Fibroblast of lung (primary cell): Measurements from ENCODE around the gene PAFAH1B1. TPM values are rescaled to one million over a fixed set of nuclear protein-coding genes. Genes with fewer than 3 reads are reported as not detected.

ENCODE experiments used
- DNase-seq, 2 donors: peaks; one replicate each; pipeline versions ENCODE4 v3.0.0 to v3.0.0-alpha.2; 2010; ENCODE audit warnings: low read depth in 2 of 2
- H2AFZ ChIP-seq: 2 replicates; pipeline ENCODE4 v1.5.1; 2012; ENCODE audit warnings: low read length, control low read depth, inconsistent platforms
- H3K27ac ChIP-seq: 2 replicates; pipeline ENCODE4 v1.5.1; 2011; ENCODE audit warnings: low read length, control low read depth; ENCODE audit not compliant: insufficient read depth
- H3K27me3 ChIP-seq: 2 replicates; pipeline ENCODE4 v1.5.1; 2011; ENCODE audit warnings: mild to moderate bottlenecking, low read length; ENCODE audit not compliant: control insufficient read depth, insufficient read depth
- H3K36me3 ChIP-seq: 2 replicates; pipeline ENCODE4 v1.5.1; 2011; ENCODE audit warnings: low read length; ENCODE audit not compliant: control insufficient read depth, insufficient read depth
- H3K4me1 ChIP-seq: 2 replicates; pipeline ENCODE4 v1.5.1; 2011; ENCODE audit warnings: low read length; ENCODE audit not compliant: control insufficient read depth, insufficient read depth; ENCODE audit errors: extremely low read depth
- H3K4me2 ChIP-seq: 2 replicates; pipeline ENCODE4 v1.5.1; 2011; ENCODE audit warnings: low read length, control low read depth; ENCODE audit not compliant: insufficient read depth; ENCODE audit errors: extremely low read depth
- H3K4me3 ChIP-seq, 4 experiments: fragments of 200-600 bp in 1 of 4; sonication (generic) in 1 of 4; replicated peaks in 1 of 4; 2 replicates each; pipeline ENCODE4 v1.5.1; 2011 to 2016; ENCODE audit warnings: low read length in 4 of 4, low read depth in 3 of 4, mild to moderate bottlenecking in 3 of 4, control low read depth in 2 of 4, inconsistent platforms in 1 of 4, mixed read lengths in 1 of 4; ENCODE audit not compliant: insufficient read depth in 1 of 4; ENCODE audit errors: control extremely low read depth in 1 of 4
- H3K79me2 ChIP-seq: 2 replicates; pipeline ENCODE4 v1.5.1; 2012; ENCODE audit warnings: mild to moderate bottlenecking, low read length, inconsistent platforms; ENCODE audit not compliant: control insufficient read depth, insufficient read depth
- H3K9ac ChIP-seq: 2 replicates; pipeline ENCODE4 v1.5.1; 2011; ENCODE audit warnings: mild to moderate bottlenecking, low read length, control low read depth; ENCODE audit not compliant: insufficient read depth
- H3K9me3 ChIP-seq: 2 replicates; pipeline ENCODE4 v1.5.1; 2012; ENCODE audit warnings: low read depth, low read length; ENCODE audit not compliant: control insufficient read depth, insufficient read depth
- H4K20me1 ChIP-seq: 2 replicates; pipeline ENCODE4 v1.5.1; 2011; ENCODE audit warnings: low read length; ENCODE audit not compliant: control insufficient read depth, insufficient read depth; ENCODE audit errors: extremely low read depth
- CTCF ChIP-seq, 2 donors: IDR thresholded peaks in 1 of 2; conservative IDR thresholded peaks in 1 of 2; 1 replicate in 1 of 2; 2 replicates in 1 of 2; pipeline ENCODE4 v1.5.1; 2011 to 2012; ENCODE audit warnings: low read length in 2 of 2, control low read depth in 1 of 2, inconsistent platforms in 1 of 2, low read depth in 1 of 2, mild to moderate bottlenecking in 1 of 2
- EZH2 ChIP-seq: IDR thresholded peaks from 2 replicates; pipeline ENCODE4 v1.5.1; 2012; ENCODE audit warnings: low read length, control low read depth, mild to moderate bottlenecking; ENCODE audit errors: missing control alignments
- polyA plus RNA-seq, 2 donors: library from polyadenylated mRNA; depleted of rRNA in 1 of 2; stranded (reverse) in 1 of 2; unstranded in 1 of 2; fragments of >200 nt; gene quantifications; 2 replicates each; pipeline ENCODE4 v1.2.1, GENCODE V29; 2011 to 2012; ENCODE audit warnings: missing spikeins in 1 of 2
- total RNA-seq: library from RNA; depleted of rRNA; stranded (reverse); fragments of >200 nt; gene quantifications from 2 replicates; pipeline ENCODE4 v1.2.1, GENCODE V29; 2014

PAFAH1B1 gene
- total and polyA plus RNA-seq, 2 donors (not counting 1 experiment from before 2014, with no cell fraction given) = 107 to 108 TPM

DNA sequence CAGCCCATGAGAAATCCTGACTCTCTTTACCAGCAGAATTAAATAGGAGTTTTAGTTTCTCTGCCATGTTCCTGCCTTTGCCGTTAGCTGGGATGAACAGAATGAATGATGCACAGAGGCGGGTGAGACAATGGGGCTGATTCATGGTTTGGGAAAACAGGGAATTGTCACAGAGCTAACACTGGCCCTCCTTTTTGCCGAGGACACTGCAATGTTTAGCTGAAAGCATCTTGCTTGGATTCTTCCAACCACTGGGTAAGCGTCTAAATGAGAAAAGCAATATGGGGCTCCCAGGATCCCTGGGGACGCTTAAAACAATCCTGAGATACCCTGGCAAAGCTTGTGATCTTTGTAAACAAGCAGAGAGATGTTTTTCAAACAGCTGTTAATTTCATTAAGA, 12.8 kb upstream of the PAFAH1B1 start:
- no peaks in the 10 kb centered on the region for H3K36me3 ChIP-seq
- no peak for DNase-seq

GRCh38 chr17:2582493-2582892, 11.0 kb upstream of the PAFAH1B1 start:
- no peaks in the 10 kb centered on the region for H4K20me1 ChIP-seq
- H3K79me2 ChIP-seq = no peaks in the 10 kb centered on the region
- H3K4me1 ChIP-seq = no peaks in the 10 kb centered on the region
- DNase-seq = no peak
- H3K27ac ChIP-seq = no peak overlapping the region
- H3K4me2 ChIP-seq = no peak overlapping the region
- no peaks in the 10 kb centered on the region for H3K36me3 ChIP-seq
- H3K27me3 ChIP-seq = no peaks in the 10 kb centered on the region
- no peak overlapping the region for H2AFZ ChIP-seq
- no peak overlapping the region for H3K9ac ChIP-seq
- H3K9me3 ChIP-seq = no peaks in the 10 kb centered on the region
- no peak for TF ChIP-seq CTCF (conservative IDR thresholded peaks at IDR 0.05 in 1 of 2, IDR thresholded peaks at IDR 0.05 in 1 of 2; ENCODE audit: low read depth in 1 of 2, low read length in 2 of 2)
- no peak for TF ChIP-seq EZH2
- H3K4me3 ChIP-seq = no peak overlapping the region

More for the DNA sequence above, 12.8 kb upstream of the PAFAH1B1 start:
- Histone ChIP-seq H3K79me2 (no peaks in the 10 kb centered on the region), H3K4me1 (no peaks in the 10 kb centered on the region), H3K4me2 (no peak overlapping the region), H2AFZ (no peak overlapping the region), H3K27me3 (no peaks in the 10 kb centered on the region), H3K9me3 (no peaks in the 10 kb centered on the region), H3K9ac (no peak overlapping the region), H4K20me1 (no peaks in the 10 kb centered on the region), H3K27ac (no peak overlapping the region), H3K4me3 (no peak overlapping the region)
- TF ChIP-seq EZH2 (no peak), CTCF (conservative IDR thresholded peaks at IDR 0.05 in 1 of 2, IDR thresholded peaks at IDR 0.05 in 1 of 2; ENCODE audit: low read depth in 1 of 2, low read length in 2 of 2) (no peak)

- Histone ChIP-seq H3K27me3 (no peaks in the 10 kb centered on the region), H3K27ac (no peak overlapping the region), H3K79me2 (peaks cover 22% of the 10 kb centered on the region), H4K20me1 (peaks cover 3% of the 10 kb centered on the region), H3K9ac (no peak overlapping the region), H3K4me3 (no peak overlapping the region), H3K36me3 (no peaks in the 10 kb centered on the region), H3K9me3 (no peaks in the 10 kb centered on the region), H3K4me2 (no peak overlapping the region), H2AFZ (no peak overlapping the region), H3K4me1 (no peaks in the 10 kb centered on the region)
- DNase-seq = no peak
- TF ChIP-seq CTCF (conservative IDR thresholded peaks at IDR 0.05 in 1 of 2, IDR thresholded peaks at IDR 0.05 in 1 of 2; ENCODE audit: low read depth in 1 of 2, low read length in 2 of 2) (no peak), EZH2 (no peak)
These were observed 2.3 kb upstream of the PAFAH1B1 start for GRCh38 chr17:2591040-2591640.
